ENCODE data around the gene PLOD2. TPM values are rescaled to one million over a fixed set of nuclear protein-coding genes. Genes with fewer than 3 reads are reported as not detected.

Gene PLOD2
- total RNA-seq, 4 donors from 2014 or later, result 110 to 171 (median 156) TPM

GRCh38 chr3:146178006-146178689, 17.2 kb upstream of the PLOD2 start:
- no peaks in the 10 kb centered on the region for H3K27me3 ChIP-seq
- H3K4me1 ChIP-seq, result peaks cover 0 to 1% of the 10 kb centered on the region in 2 donors
- 74 to 87% methylated on average over 6 of the region's 6 CpGs for WGBS, 2 donors
- no peaks in the 10 kb centered on the region for H3K9me3 ChIP-seq
- intact Hi-C loops (cut with DNase I), result no loop called here
- no peaks in the 10 kb centered on the region for H3K36me3 ChIP-seq
- TF ChIP-seq POLR2A (IDR thresholded peaks at IDR 0.05) (no peak), CTCF (IDR thresholded peaks at IDR 0.05) (no peak)
- no peak overlapping the region for H3K27ac ChIP-seq
- no peak for DNase-seq
- no peak overlapping the region for H3K4me3 ChIP-seq (replicated peaks in 1 of 3)

GRCh38 chr3:146177519-146177918, 16.5 kb upstream of the PLOD2 start:
- TF ChIP-seq POLR2A (IDR thresholded peaks at IDR 0.05), result no peak
- no peak for TF ChIP-seq CTCF (IDR thresholded peaks at IDR 0.05)
- Histone ChIP-seq H3K27me3 (no peaks in the 10 kb centered on the region), H3K36me3 (no peaks in the 10 kb centered on the region), H3K4me1 (peaks cover 0 to 6% of the 10 kb centered on the region in 2 donors), H3K27ac (no peak overlapping the region), H3K4me3 (replicated peaks in 1 of 3) (no peak overlapping the region), H3K9me3 (no peaks in the 10 kb centered on the region)
- no peak for DNase-seq
- intact Hi-C loops (cut with DNase I), result no loop called here
- 67 to 82% methylated on average over 1 of the region's 1 CpG for WGBS, 2 donors

- H3K4me1 ChIP-seq, result peaks cover 0 to 6% of the 10 kb centered on the region in 2 donors
- H3K27me3 ChIP-seq, result no peaks in the 10 kb centered on the region
- intact Hi-C loops (cut with DNase I), result no loop called here
- TF ChIP-seq CTCF (IDR thresholded peaks at IDR 0.05), result no peak
- TF ChIP-seq POLR2A (IDR thresholded peaks at IDR 0.05), result no peak
- 87 to 90% methylated on average over 3 of the region's 3 CpGs for WGBS, 2 donors
- no peak for DNase-seq
- no peaks in the 10 kb centered on the region for H3K9me3 ChIP-seq
- H3K27ac ChIP-seq, result no peak overlapping the region
- no peak overlapping the region for H3K4me3 ChIP-seq (replicated peaks in 1 of 3)
- no peaks in the 10 kb centered on the region for H3K36me3 ChIP-seq
These were observed 16.1 kb upstream of the PLOD2 start for GRCh38 chr3:146177072-146177471.

GRCh38 chr3:146172586-146172985, 11.6 kb upstream of the PLOD2 start:
- no peak for TF ChIP-seq POLR2A (IDR thresholded peaks at IDR 0.05)
- TF ChIP-seq CTCF (IDR thresholded peaks at IDR 0.05), result no peak
- no peak for DNase-seq
- H3K36me3 ChIP-seq, result no peaks in the 10 kb centered on the region
- H3K4me3 ChIP-seq (replicated peaks in 1 of 3), result no peak overlapping the region
- H3K27me3 ChIP-seq, result no peaks in the 10 kb centered on the region
- H3K9me3 ChIP-seq, result no peaks in the 10 kb centered on the region
- peaks cover 0 to 7% of the 10 kb centered on the region in 2 donors for H3K4me1 ChIP-seq
- H3K27ac ChIP-seq, result no peak overlapping the region
- intact Hi-C loops (cut with DNase I), result no loop called here
- 78 to 81% methylated on average over 1 of the region's 1 CpG for WGBS, 2 donors

- Histone ChIP-seq H3K4me3 (replicated peaks in 1 of 3) (no peak overlapping the region), H3K36me3 (no peaks in the 10 kb centered on the region), H3K4me1 (peaks cover 18 to 27% of the 10 kb centered on the region in 2 donors), H3K9me3 (no peaks in the 10 kb centered on the region), H3K27me3 (no peaks in the 10 kb centered on the region), H3K27ac (no peak overlapping the region)
- no peak for TF ChIP-seq CTCF (IDR thresholded peaks at IDR 0.05)
- TF ChIP-seq POLR2A (IDR thresholded peaks at IDR 0.05), result no peak
- WGBS, 2 donors, result 95 to 100% methylated on average over 1 of the region's 1 CpG
- intact Hi-C loops (cut with DNase I), result no loop called here
- DNase-seq, result no peak
These were observed 9.6 kb upstream of the PLOD2 start for GRCh38 chr3:146170591-146170990.

All from thyroid gland (tissue), 4 donors.